CD4-positive, alpha-beta T cell treated with Interleukin-2 at 100 ng/mL for 4 hours (primary cell): ENCODE data around the gene CCDC60.
A peak's percentile ranks its signal among the peaks of the same experiment; 100 is the strongest.

ENCODE experiments used
- DNase-seq: peaks from one replicate; pipeline ENCODE4 v3.0.0-alpha.2; 2020; ENCODE audit warnings: low spot score

CCDC60 gene

DNA sequence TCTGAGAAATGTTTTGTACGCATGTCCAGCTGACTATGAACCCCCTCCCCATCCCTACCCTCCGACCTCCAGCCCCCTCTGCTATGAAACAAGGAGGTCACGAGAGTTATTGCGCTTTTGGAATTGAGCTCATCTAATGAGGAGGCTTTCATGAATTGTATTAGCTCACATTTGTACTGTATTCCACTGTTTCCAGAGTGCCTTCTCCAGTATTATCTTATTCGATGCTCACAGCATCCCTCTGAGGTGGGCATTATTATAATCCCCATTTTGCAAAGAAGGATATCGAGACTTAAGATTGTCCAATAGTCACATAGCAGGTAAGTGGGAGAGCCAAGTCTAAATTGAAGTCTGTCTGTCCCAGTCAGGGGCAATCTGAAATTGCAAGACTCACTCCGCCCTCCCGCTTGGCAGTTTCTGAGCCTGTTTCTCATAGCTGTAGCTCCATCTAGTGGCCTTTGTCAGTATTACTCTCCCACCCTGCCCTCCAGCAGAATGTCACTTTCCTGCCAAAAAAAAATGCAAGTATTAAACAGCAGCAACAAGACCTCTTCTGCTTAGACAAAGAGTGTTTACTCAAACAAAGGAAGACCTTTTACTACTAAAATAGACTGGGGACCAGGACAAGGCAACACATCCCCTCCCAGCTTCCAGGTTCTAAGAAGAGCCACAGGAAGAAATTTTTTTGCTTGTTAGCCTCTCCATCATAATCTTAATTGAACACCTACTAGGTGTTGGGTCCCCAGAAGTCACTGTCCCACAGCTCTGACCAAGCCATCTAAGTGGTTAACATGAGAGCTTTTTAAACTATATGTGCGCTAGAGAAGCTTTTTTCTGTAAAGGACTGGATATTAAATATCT, 210.5 kb downstream of the CCDC60 start:
- DNase-seq, result peak; percentile 59

DNA sequence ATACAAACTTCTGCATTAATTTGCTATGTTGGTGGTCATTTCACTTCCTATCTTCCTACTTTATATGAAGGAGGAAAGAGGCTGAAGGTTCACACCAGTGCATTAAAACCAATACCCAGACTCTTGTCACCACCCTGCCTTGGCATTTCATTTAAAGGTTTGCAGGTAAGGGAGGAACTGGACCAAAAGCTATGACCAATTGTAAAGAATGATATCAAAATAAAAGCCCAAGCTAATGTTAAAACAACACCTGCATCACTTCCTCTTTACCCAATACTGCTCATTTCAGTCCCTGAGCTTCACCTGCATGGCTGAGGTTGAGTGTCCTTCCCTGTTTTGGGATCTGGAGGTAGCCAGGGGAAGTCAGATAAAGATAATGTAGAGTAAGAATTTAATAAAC, 211.8 kb downstream of the CCDC60 start:
- no peak for DNase-seq

DNA sequence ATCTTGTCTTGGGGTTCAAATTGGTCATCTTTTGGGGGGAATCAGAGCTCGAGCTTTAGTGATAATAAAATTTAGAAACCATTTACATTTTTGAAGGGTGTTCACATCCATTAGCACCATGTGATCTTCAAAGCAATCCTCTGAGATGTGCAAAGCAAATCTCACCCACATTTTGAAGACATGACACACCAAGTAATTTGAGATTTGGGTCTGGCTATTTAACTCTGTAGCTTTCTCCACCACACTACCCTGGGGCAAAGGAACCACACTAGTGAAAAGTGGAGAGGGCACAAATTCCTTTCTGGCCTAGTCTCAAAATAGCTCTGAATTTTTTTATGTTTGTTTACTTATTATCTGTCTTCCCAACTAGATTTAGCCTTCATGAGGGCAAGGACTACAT, 212.5 kb downstream of the CCDC60 start:
- DNase-seq, result no peak

DNA sequence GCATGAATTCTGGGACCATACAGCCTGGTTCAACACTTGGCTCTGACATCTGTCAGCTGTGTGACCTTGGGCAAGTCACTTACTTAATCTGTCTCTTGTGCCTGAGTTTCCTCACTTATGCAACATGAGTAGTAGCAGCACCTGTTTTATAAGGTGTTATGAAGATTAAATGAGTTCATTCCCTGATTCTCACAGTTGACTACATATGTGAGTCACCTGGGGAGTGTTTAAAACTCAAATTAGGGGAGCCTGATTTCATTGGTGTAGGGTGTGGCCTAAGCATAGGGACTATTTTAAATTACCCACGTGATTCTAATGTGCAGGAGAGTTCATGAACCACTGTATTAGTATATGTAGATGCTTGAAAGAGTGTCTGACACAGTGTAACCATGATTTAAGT, 222.3 kb downstream of the CCDC60 start:
- no peak for DNase-seq

DNA sequence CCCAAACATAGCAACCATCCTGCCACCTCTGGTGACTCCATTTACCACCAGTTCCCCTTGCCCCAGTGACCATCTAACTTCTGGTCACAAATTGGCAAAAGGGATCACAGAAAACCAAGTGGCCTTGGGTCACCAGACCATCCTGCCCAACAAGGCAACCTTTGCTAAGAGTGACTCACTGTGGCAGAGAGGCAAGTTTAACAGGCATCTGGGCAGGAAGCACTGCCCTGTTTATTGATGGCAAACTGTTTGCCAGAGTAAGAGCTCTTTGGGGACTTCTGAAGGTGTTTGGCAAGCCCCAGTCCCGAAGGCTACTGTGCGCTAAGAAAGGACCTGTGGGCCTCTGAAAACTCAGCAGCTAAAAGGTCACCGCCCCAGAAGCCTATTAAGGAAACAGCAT, 230.9 kb downstream of the CCDC60 start:
- DNase-seq, result no peak

DNA sequence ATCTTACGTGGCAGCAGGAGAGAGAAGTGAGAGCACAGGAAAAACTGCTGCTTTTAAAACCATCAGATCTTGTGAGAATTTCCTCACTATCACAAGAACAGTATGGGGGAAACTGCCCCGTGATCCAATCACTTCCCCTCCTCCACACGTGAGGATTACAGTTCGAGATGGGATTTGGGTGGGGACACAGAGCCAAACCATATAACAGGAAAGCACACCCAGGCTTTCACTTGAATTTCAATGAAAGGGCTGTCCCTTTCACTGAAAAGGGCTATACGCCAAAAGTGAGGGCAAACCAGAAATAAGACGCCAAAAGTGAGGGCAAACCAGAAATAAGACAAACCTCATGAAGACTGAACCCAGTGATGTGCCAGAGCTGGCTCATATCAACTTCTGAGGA, 236.2 kb downstream of the CCDC60 start:
- no peak for DNase-seq

DNA sequence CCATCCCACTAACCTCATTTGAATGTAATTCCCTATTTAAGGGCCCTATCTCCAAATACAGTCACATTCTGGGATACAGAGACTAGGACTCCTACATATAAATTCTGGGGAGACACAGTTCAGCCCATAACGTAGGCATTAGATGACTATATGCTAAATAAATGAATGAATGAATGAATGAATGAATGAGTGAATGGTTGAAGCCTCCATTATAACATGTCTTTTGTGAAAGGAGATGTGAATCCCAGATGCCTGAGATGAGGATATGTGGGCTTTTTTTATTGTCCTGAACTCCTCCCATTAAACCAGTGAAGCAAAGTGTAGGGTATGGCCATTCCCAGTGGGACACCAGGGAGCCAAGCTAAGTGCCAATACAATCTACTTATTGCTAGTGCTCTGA, 238.6 kb downstream of the CCDC60 start:
- DNase-seq, result no peak

DNA sequence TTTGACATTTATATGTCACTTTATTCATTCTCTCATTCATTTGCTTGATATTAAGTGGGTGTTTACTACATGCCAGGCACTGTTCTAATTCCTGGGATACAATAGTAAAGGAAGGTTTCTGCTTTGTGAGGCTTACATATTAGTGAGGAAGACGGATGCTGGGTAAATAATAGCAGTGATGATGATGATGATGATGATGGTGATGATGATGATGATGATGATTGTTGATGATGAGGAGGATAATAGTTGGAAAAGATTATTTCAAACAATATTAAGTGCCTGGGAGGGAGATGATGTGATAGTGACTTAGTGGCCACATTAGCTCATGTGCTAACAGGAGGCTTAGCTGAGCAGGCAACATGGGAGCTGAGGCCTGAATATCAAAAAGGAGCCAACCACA, 239.7 kb downstream of the CCDC60 start:
- no peak for DNase-seq

DNA sequence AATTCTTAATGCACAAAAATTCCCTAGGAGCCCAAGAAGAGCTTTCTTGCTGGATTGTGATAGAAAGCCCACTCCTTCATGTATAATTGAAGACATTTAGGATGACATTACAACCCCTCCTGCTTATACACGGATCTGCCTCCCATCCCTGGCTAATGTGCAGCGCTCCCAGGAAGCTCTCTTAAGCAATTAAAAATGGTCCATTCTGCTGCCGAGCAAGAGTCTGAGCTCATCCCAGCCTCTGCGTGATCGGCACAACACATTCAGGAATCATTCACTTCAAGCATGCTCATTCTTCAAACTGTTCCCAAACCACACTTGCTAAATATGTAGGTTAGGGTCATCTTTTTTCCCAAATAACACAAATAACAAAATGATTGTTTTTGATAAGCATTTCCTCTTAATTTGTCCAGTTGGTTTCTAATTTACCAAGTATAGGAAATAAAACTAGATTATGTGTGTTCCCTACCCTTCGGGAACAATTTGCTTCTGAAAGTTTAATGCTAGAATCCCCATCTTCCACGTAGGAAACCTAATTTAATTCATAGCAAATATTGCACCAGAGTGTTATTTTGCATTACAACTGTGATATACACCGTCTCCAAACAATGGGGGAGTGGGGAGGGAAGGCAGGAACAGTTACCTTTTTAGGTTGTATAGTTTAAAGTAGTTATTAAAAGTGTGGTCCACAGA, 241.7 kb downstream of the CCDC60 start:
- DNase-seq, result no peak

DNA sequence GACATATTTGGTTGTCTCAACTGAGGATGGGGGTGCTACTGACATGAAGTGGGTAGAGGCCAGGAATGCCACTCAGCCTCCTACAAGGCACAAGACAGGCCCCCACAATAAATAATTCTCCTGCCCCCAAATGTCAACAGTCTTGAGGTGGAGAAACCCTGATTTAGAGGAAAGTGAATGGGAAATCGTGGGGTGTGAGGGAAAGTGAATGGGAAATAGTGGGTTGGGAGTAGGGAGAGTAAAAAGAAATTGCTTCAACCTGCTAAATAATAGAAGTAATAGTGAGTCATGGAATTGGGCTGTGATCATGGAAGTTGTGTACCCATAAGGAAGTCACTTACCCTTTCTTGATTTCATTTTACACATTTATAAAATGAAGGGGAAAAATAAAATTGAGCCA, 242.4 kb downstream of the CCDC60 start:
- no peak for DNase-seq

DNA sequence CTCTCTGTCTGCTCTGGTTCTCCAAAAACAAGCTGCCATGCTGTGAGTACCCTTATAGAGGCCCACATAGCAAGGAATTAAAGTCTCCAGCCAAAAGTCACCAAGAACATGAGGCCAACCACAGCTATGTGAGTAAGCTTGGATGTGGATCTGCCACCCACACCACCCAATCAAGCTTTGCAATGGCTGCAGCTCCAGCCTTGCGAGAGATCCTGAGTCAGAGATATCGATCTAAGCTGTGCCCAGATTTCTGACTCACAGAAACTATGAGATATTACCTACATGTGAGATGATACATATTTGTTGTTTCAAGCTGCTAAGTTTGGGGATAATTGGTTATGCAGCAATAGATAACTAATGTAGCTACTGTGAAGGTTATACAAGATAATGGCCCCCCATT, 243.6 kb downstream of the CCDC60 start:
- DNase-seq, result no peak

DNA sequence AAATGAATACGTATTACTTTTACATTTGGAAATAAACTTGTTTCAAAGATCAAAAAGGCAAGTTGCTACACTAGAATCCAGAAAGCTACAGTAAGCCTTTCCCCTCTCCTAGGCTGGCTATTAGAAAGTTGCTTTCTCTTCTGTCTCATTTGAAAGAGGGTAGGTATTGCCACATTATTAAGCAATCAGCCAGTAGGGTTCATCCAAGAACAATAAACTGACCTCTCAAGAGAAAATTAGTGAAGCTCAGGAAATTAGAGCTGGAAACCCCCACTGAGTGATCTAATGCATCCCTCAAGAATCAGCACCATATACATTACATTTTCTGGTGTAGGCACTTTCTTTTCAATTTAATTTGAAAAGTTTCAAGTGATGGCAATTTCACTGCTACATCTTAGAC, 254.6 kb downstream of the CCDC60 start:
- DNase-seq, result no peak

DNA sequence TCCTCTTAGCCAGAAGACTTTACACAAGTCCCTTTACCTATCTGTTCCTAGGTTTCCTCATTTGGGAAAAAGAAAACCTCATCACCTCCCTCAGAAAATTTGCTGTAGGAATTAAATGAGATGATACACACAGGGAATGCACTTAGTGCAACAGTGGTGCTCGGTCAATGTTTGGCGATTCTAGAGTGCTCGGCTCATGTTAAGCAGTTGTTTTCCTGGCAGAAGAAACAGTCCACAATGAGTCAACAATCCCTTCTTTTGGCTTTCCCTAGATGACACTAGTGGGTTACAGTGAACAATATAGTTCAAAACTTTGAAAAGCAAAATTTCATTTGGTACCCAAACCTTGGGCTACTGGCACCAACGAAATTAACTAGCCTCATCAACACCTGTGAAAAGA, 255.1 kb downstream of the CCDC60 start:
- DNase-seq, result no peak
